Stimulated activated CD8-positive, alpha-beta memory T cell treated with anti-CD3 and anti-CD28 coated beads, Interleukin-7, amount 100 ng/mL, for 48 hours (primary cell): Measurements from ENCODE around the gene CACNA1A.

Experiments used
- DNase-seq, 2 donors: peaks; one replicate each; pipeline ENCODE4 v3.0.0-alpha.2; 2020; ENCODE audit warnings: low read depth in 1 of 2; ENCODE audit errors: extremely low read depth in 1 of 2

Gene CACNA1A

DNA sequence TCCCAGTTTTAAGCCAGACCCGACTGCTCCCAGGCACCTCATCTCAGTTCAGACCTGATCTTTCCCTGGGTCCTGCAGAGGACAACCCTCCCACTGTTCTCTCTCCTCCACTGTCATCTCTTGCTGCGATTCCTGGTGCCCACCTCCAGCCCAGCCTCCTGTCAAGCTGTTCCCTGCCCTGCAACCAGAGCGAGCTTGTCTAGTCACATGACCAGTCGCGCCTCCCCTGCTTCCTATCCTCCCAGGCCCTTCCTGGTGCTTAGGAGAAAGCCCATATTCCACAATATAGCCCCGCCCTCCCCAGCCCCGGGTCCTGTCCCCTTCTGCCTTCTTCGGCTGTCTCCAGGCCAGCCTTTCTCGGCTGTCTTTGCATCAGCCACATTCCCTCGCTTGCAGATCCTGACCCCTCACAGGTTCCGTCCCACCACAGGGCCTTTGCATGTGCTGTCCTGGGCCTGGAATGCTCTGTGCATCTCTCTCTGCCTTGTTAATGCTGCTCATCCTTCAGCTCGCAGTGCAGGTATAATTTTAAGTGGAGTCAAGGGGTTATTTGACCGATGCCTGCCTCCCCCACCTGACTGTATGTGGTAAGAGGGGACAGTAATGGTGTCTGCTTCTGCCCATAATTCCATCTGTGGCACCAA lies 267.3 kb downstream of the CACNA1A start:
- DNase-seq, result no peak

DNA sequence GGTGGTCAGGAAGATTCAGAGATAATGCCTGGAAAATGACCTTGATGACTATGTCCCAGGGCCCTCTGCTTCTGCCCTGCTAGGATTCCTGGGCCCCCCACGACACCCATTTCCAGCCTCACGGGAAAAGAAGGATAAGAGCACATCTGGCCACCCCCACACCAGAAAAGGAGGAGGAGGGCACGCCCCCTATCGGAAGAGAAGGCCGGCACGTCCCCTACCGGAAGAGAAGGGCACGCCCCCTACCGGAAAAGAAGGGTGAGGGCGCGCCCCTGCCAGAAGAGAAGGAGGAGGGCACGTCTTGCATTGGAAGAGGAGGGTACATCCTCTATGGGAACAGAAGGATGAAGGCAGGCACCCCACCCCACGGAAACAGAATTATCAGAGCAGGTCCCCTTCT lies 271.8 kb downstream of the CACNA1A start:
- DNase-seq, result peak in 1 of 2 donors; percentile 35

DNA sequence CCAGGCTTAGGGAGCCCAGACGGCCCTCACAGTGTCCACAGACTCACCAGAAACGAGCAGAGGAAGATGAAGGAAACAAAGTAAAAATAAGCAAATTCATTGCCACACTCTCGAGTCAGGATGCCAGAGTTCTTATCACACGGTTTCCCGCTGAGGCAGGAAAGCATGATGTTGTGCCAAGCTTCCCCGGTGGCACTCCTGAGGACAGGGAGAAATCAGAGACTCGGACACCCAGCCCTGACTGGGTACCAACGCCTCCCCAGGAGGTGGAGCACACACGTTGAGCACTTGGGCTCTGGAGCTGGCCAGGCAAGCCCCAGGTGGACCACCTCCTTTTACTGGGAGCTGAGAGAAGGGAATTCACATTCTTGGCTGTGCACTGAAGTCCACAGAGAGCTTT lies 274.6 kb downstream of the CACNA1A start:
- DNase-seq, result no peak

DNA sequence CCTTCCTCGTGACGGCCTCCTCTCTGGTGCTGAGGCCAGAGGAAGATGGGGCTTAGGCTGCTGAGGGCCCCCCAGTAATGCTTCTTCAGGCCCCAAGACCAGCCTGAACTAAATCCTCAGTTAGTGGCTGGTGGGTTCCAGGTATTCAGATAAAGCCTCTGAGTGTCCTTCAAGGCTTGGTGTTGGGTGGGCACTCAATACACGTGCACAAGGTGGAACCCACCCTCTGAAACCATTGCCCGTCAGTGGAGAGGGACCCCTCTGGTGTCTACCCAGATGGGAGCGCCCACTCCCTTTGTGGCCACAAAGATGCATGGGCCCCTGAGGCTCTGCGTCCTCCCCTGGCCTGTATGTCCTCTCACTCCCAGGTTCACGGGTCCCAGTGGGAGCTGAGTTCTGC lies 277.0 kb downstream of the CACNA1A start:
- no peak for DNase-seq

DNA sequence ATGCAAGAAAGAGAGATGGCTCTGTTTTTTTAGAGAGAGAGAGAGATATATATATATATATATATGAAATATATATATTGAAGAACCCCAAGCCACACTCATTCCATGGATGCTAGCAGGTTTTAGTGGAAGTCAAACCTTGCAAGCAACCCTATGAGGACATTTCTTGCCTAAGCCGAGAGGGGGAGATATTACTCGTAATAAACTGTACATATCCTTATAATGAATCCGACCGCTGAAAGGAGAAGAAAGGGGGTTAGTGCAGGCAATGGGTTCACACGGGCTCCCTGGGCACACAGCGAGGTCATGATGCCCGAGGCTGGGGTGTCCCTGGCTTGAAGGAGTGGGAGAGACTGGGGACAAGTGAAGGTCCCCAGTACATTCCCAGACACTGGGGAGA lies 277.7 kb downstream of the CACNA1A start:
- no peak for DNase-seq

DNA sequence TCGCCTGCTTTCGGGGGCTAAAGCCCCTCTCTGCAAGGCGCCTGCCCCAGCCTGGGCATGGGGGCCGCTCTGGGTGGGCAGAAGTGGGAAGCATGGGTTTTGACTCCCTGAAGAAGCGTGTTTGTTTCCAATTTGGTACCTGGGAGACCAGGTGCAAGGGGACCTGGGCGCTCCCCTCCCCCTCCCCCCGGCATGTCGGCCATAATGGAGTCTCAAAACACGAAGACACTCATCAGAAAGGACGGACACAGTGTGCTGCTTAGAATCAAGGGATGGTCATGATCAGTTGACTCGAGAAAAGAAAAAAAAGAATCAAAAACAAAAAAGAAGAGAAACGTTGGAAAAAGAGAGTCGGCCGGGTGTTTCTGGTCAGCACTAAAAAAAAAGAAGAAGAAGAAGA lies 279.3 kb downstream of the CACNA1A start:
- no peak for DNase-seq

DNA sequence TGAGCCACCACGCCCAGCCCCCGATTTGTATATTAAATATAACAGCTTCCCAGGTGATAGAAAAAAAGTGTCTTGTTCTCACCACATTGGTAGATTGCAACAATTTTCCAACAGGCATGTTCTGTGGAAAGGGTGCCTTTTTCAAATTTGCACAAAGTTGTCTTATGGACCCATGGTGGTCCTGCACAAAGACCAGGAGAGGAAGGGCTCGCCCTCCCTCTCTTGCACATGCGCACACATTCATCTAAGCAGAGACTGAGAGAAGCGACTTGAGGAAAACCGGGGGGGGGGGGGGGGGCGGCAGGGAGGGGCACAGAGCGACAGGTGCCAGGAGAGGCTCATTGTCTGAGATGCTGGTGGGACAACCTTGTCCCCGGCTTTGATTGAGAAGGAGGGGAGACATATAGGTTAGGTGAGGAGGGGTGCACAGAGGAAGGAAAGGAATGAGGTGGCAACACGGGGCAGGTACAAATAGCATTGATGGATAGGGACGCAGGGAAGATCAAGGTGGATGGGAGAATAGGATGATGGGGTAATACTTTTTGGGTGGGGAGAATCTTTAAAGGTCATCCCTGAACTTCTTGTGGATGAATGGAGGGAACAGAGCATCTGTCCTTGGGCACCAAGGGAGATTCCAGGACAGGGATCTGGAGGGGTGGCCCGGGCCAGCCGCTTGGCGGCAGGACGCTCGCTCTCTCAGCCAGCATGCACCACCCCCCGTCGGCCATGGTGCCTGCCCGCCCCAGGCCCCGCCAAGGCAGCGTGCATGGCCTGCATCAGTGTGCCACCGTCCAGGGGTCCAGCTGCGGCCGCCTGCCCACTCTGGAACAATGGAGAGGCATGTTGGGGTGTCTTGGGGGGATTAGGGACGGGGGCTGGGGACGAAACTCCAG lies 280.1 kb downstream of the CACNA1A start:
- no peak for DNase-seq

DNA sequence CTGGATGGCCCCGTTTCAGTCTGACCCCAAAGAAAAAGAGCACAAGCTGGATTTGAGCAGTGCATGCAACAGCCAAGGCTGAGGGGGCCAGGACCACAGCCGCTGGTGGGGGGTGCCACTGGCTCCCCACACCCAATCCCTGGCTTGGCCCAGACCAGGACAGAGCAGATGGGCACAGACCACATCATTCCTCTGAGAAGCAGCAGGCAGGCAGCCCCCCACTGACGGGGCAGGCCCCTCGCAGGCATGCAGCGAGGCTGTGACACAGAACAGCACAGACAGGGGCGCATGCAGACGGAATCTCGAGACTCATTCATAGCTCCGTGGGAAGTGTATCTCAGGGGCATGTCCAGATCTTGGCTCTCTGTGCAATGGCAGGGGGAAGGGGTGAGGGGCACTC lies 281.2 kb downstream of the CACNA1A start:
- DNase-seq, result no peak

DNA sequence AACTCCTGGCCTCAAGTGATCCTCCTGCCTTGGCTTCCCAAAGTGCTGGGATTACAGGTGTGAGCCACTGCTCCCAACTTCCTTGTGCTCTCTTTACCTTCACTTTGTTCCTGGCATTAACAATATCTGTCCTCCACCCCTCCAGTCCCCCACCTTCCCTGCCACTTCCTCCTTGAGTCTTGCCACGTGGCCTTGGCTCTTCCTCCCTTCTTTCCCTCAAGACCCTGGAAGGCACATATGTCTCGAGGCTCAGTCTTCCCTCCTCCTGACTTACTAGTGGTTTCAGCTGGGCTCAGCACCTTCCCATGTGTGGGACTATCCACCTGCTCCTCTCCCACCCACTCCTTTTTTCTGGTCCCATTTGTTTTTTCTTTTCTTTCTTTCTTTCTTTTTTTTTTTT lies 285.4 kb downstream of the CACNA1A start:
- no peak for DNase-seq

DNA sequence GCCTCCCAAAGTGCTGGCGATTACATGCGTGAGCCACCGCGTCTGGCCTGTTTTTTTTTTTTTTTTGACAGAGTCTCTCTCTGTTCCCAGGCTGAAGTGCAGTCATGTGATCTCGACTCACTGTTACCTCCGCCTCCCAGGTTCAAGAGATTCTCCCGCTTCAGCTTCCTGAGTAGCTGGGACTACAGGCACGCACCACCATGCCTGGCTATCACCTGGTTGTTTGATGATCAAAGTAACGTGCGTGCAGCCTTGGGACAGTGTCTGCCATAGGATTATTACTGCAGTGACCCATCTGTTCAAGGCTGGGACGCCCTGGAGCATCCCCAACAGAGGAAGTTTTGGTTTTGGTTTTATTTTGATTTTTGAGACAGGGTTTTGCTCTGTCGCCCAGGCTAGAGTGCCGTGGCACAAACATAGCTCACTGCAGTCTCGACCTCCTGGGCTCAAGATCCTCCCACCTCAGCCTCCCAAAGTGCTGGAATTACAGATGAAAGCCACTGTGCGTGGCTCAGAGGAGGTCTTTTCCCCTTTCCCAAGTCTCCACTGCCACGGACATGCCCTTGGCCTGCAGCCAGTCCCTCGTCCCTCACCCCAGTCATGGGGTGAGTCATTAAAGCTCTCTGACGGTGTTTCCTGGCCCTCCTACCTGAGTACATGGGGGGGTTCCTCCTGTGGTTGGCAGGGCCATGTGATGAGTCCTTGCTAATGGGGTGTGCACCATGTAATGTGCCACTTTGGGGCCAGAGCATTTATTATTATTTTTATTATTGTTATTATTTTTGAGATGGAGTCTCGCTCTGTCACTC lies 290.5 kb downstream of the CACNA1A start:
- no peak for DNase-seq

DNA sequence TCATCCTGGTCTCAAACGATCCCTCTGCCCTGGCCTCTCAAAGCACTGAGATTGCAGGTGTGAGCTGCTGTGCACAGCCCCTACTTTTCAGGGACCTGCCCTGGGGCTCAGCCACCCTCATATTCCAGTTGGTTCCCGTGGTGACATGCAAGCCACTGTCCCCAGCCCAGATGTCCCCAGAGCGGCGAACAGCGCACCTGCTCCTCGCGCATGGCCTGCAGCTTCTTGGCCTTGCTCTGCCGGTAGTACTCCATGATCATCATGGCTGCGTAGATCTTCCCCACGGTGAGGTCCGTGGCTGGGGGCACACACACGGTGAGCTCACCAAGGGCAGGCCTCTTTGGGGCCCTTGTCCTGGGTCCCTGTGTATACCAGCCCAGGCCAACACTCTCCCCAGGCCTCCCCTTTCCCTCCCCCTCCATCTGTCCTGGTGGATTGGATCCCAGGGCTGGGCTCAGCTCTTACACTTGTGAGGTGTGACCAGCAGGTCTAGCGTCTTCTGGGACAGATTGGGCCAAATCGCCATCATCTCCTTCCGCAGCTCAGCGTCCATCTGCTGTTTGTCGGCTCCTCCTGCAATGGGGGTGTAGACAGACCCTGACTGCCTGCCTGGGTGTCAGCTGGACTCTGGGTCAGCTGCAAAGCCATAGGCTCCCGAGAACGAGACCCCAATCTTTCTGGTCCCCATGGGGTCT lies 292.1 kb downstream of the CACNA1A start:
- DNase-seq, result no peak

DNA sequence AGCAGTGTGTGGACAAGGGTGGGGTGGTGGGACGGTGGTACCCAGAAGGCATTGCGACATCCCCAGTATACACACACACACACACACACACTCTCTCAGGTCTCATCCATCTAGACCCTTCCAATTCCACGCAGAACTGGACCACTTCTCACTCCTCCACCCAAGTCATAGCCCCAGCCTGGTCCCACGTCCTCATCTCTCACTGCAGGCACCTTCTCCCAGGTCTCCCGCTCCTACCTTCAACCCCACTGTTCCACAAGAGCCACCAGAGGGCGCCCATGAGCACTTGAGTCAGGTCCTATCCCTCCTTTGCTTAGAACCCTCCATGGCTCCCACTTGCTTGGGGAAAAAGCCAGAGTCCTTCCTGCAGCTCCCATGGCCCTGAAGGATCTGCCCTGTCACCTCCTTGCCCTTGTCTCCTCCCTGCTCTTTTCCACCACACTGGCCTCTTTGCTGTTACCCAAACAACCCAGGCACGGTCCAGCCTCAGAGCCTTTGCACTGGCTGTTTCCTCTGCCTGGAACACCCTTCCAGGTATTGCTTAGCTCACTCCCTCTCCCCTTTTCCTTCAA lies 293.4 kb downstream of the CACNA1A start:
- peak; percentile 36 to 75 for DNase-seq

DNA sequence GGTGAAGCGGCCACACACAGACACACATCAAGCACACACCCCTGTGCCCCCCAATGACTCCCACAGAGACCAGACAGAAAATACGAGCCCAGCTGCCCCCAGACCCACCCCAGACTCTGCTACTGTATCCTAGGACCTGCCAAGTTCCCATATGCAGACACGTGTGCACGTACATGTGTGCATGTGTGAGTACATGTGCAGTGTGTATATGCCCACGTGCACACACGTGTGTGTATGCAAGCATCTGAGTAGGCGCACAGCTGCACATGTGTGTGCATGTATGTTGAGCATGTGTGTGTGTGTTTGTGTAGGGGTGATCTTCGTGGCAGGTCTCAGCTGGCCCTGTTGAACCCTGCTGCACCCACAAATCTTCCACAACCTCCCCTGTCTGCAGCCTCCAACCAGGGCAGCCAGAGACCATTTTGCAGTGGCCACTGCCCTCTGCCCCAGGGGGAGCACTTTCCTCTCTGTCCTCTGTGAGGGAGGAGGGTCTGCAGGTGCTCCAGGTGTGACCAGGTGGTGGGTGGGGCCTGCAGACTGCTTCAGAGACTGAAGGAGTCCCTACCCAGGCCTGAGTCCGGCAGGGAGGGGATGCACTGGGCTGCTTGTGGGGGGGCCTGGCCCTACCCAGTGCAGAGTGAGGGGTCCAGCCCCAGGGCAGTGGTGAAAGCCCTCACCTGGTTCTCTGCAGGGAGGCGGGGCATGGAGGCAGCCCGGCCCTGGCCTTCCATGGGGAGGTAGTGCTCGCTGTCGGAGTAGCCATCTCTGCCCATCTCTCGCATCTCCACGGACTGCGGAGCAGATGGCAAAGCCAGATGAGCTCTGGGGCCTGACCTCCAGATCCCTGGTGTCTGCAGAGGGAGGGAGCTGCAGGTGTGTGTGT lies 294.6 kb downstream of the CACNA1A start:
- DNase-seq, result no peak

DNA sequence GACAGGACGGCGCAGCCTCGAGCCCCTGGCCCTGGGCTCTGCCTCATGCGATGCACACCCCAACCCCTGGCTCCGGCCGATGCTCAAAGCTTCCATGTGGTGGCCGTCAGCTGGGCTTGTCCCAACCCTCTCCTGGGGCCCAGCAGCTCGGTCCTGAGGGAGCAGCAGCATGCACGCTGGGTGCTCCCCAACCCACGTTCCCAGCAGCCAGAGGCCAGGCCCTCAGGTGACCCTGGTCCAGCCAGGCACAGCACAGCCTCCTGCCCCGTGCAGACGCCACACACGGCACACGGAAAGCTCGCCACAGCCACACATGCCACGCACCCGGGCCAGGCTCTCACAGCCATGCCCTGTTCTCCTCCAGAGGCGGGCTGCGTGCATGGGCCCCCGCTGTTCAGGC lies 295.3 kb downstream of the CACNA1A start:
- DNase-seq, result no peak

DNA sequence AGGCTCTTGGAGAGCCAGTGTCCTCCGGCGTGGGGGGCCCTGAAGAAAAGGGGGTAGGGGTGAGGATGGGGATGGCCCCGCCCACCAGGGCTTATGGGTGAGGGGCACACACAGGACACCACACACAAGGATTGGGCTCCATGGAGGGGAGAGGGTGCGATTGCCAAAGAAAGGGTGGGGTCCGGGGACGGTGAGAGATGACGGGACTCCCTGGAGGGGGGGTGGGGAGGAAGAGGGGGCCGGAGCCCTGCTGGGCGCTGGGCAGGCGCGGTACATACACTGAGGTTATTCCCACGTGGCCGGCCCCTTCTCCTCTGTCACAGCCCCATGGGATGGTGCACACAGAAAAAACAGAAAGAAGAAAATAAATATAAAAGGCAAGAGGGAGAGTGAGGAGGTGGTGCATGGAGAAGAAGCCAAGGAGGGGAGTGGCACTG lies 295.9 kb downstream of the CACNA1A start:
- DNase-seq, result no peak

DNA sequence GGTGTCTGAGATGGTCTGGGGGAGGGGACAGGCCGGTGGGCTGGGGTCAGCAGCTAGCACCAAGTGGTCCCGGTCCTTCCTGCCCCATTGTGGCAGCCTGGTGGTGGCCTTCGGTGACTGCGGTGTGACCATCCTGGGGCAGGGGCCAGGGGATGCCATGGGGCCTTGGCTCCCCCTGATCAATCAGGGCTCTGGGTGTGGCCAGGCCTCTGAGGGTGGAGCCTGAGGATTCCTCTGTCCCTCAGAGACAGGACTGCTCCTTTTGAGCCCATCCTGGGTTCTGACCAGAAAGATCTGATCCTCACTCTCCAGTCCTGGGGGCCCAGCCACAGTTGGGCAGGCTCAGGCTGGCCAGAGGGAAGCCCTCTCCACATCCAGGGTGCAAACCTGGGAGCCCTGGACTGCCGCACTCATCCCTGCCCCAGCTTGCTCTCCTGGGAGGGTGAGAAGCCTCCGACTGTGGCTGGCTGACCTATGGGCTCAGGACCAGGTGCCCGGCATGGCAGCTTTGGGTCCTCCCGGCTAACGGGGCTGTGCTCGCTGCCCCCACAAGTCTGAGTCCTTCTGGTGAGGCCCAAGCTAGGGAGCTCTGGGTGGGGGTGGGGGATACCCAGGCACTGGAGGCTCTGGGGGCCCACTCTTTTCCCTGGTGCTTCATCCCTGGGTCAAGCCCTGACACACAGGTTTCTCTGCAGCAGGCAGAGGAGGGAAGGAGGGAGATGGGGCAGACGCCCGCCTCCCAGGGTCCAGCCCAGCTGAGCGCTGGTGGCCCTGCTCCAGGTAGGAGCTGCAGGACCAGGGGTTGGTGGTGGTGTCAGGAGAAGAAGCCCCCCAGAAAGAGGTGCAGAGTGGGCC lies 296.6 kb downstream of the CACNA1A start:
- no peak for DNase-seq

DNA sequence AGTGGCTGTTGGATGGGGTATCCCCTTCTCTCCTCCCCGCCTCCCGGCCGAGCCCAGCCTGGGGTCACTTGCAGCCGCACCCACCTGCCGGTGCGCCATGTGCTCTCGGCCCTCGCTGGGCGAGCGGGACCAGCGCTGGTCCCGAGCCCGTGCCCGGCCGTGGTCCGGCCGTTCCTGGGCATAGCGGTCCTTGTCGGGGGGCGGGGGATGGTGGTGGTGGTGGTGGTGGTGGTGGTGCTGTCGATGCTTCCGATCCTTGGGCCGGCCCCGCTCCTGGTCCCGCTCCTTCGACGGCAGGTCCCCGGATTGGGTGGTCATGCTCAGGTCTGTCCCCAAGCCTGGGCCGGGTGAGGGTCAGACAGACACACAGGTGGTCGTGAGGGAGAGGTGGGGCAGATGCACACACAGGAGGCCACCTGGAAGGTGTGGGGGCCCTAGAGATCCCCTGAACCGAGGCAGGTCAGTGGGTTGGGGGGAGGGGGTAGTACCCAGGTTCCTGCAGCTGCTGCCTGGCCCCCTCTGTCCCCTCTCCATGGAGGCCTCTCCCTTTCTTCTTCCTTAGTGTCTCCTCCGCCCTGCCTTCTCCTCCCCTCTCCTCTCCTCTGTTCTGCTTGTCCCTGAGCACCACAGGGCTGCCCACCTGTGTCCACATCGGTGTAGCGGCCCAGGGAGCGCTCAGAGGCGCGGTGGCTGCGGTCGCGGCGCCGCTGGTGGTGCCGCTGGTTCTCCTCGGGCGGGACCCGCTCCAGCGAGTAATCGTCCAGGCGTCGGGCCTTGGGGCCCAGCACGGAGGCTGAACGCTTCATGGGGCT lies 297.4 kb downstream of the CACNA1A start:
- no peak for DNase-seq
